Measurements from ENCODE around the gene ADAMTS14.

ADAMTS14 gene

DNA sequence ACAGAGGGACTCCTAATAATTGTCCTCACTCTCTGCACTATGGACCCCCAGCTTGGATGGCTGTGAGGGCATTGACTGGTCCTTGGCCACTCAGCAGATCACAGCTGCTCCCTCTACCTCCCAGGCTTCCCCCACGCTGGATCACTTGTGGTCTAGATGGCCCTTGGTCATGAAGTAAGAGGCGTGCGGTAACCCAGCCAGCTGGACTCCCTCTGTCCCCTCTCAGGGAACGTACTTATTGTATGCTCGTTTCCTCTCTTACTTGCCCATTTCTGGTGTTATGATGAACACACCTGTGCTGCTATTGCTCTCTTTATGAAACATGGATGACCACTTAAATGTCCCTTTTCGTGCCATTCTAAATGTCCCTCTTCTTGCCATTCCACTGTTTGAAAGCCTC is 19.3 kb downstream of the ADAMTS14 start:
- H3K4me1 ChIP-seq (ENCODE audit: low read length) = no peaks in the 10 kb centered on the region
- no peak overlapping the region for H2AFZ ChIP-seq (ENCODE audit: low read length)
- no peak for DNase-seq
- no peaks in the 10 kb centered on the region for H3F3A ChIP-seq (ENCODE audit: insufficient read depth, low read length)
- H3K9me3 ChIP-seq (replicated peaks; ENCODE audit: insufficient read depth, low read length) = no peaks in the 10 kb centered on the region
- H3K4me3 ChIP-seq (ENCODE audit: low read length) = no peak overlapping the region
- H3K27me3 ChIP-seq (replicated peaks; ENCODE audit: insufficient read depth, low read length) = no peaks in the 10 kb centered on the region
- H3K9ac ChIP-seq (ENCODE audit: low read length) = no peak overlapping the region
- no peak overlapping the region for H3K4me2 ChIP-seq (ENCODE audit: low read depth, low read length)
- H3K27ac ChIP-seq (ENCODE audit: low read length) = no peak overlapping the region
- H4K20me1 ChIP-seq (ENCODE audit: insufficient read depth, low read length) = no peaks in the 10 kb centered on the region
- TF ChIP-seq, protein P1, sequence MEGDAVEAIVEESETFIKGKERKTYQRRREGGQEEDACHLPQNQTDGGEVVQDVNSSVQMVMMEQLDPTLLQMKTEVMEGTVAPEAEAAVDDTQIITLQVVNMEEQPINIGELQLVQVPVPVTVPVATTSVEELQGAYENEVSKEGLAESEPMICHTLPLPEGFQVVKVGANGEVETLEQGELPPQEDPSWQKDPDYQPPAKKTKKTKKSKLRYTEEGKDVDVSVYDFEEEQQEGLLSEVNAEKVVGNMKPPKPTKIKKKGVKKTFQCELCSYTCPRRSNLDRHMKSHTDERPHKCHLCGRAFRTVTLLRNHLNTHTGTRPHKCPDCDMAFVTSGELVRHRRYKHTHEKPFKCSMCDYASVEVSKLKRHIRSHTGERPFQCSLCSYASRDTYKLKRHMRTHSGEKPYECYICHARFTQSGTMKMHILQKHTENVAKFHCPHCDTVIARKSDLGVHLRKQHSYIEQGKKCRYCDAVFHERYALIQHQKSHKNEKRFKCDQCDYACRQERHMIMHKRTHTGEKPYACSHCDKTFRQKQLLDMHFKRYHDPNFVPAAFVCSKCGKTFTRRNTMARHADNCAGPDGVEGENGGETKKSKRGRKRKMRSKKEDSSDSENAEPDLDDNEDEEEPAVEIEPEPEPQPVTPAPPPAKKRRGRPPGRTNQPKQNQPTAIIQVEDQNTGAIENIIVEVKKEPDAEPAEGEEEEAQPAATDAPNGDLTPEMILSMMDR (IDR thresholded peaks at IDR 0.05; ENCODE audit: low read length) = no peak
- TF ChIP-seq EZH2 (optimal IDR thresholded peaks at IDR 0.05; ENCODE audit: low read depth, low read length) = no peak
- TF ChIP-seq EZH2phosphoT487 (IDR thresholded peaks at IDR 0.05; ENCODE audit: low read length) = no peak
- no peaks in the 10 kb centered on the region for H3K36me3 ChIP-seq (replicated peaks; ENCODE audit: insufficient read depth, low read length)
- H3K9me2 ChIP-seq (replicated peaks; ENCODE audit: insufficient read depth, low read length) = no peaks in the 10 kb centered on the region
- no peaks in the 10 kb centered on the region for H3K79me2 ChIP-seq (ENCODE audit: low read length)

DNA sequence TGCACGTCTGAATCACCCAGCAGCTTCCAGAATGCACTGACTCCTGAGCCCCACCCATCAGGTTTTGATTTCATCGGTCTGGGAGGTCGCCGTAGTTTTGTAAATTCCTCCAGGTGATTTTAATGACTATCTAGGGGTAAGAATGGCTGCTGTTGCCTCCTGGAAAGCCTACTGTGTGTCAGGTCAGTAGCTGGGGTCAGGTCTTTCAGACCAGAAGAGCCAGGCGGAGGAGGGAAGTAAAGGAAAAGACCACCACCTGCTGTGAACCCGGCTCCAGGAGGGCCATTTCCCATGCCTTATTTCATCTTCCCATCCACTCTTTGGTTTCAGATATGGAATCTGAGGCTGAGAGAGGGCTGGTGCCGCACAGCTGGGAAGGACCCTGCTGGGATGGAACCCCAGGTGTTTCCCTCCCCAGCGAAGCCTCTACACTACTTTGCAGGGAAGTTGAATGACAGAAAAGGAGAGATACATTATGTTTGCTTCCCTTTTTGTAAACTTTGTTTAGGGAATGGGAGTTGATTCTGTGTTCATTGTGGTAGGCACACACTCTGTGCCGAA is 19.8 kb downstream of the ADAMTS14 start:
- no peak overlapping the region for H3K4me3 ChIP-seq (ENCODE audit: low read length)
- H2AFZ ChIP-seq (ENCODE audit: low read length) = no peak overlapping the region
- no peaks in the 10 kb centered on the region for H3F3A ChIP-seq (ENCODE audit: insufficient read depth, low read length)
- no peaks in the 10 kb centered on the region for H3K36me3 ChIP-seq (replicated peaks; ENCODE audit: insufficient read depth, low read length)
- no peaks in the 10 kb centered on the region for H4K20me1 ChIP-seq (ENCODE audit: insufficient read depth, low read length)
- H3K27ac ChIP-seq (ENCODE audit: low read length) = no peak overlapping the region
- no peaks in the 10 kb centered on the region for H3K27me3 ChIP-seq (replicated peaks; ENCODE audit: insufficient read depth, low read length)
- H3K9me3 ChIP-seq (replicated peaks; ENCODE audit: insufficient read depth, low read length) = no peaks in the 10 kb centered on the region
- TF ChIP-seq EZH2 (optimal IDR thresholded peaks at IDR 0.05; ENCODE audit: low read depth, low read length) (no peak), EZH2phosphoT487 (IDR thresholded peaks at IDR 0.05; ENCODE audit: low read length) (no peak)
- TF ChIP-seq, protein P1 (IDR thresholded peaks at IDR 0.05; ENCODE audit: low read length) = no peak
- DNase-seq = no peak
- H3K9me2 ChIP-seq (replicated peaks; ENCODE audit: insufficient read depth, low read length) = no peaks in the 10 kb centered on the region
- H3K79me2 ChIP-seq (ENCODE audit: low read length) = no peaks in the 10 kb centered on the region
- H3K4me2 ChIP-seq (ENCODE audit: low read depth, low read length) = no peak overlapping the region
- no peaks in the 10 kb centered on the region for H3K4me1 ChIP-seq (ENCODE audit: low read length)
- H3K9ac ChIP-seq (ENCODE audit: low read length) = no peak overlapping the region

DNA sequence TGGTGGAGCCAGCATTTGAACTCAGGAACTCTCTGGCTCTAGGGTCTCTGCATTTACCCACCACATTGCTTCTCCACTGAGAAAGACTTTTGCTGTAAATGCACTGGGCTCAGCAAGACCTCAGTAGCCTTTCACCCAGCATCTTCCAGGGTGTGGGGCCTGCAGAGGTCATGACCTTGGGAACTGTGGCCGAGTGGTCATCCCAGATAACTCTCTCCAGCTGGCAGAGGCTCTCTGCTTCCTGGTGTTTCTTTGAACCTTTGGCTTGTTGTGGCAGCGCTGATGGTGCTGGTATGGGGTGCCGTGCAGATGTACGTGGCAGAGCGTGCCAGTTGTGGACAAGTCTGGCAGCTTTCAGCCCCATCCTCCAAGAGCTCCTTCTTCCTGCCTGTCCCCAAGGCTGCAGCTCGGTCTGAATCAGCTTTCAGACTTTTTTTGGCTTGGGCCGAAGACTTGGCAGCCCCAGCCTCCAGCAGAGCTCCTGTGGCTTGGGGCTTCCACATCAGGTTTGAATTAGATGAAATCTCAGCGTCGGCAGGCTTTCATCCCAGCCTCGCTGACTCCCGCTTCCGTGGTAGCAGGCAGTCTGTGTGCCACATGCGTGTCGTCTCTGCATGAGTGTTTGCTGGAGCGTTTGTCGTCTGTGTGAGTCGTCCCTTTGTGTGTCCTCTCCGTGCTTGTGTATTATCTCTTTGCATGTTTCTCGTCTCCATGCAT is 21.5 kb downstream of the ADAMTS14 start:
- Histone ChIP-seq H3K27ac (ENCODE audit: low read length) (no peak overlapping the region), H3K4me3 (ENCODE audit: low read length) (no peak overlapping the region), H3K36me3 (replicated peaks; ENCODE audit: insufficient read depth, low read length) (no peaks in the 10 kb centered on the region), H2AFZ (ENCODE audit: low read length) (no peak overlapping the region), H3F3A (ENCODE audit: insufficient read depth, low read length) (no peaks in the 10 kb centered on the region; the same call in 1 of the 2 replicates), H3K79me2 (ENCODE audit: low read length) (no peaks in the 10 kb centered on the region), H3K4me2 (ENCODE audit: low read depth, low read length) (no peak overlapping the region), H3K9me3 (replicated peaks; ENCODE audit: insufficient read depth, low read length) (no peaks in the 10 kb centered on the region), H4K20me1 (ENCODE audit: insufficient read depth, low read length) (no peaks in the 10 kb centered on the region), H3K9ac (ENCODE audit: low read length) (no peak overlapping the region), H3K9me2 (replicated peaks; ENCODE audit: insufficient read depth, low read length) (no peaks in the 10 kb centered on the region), H3K27me3 (replicated peaks; ENCODE audit: insufficient read depth, low read length) (no peaks in the 10 kb centered on the region), H3K4me1 (ENCODE audit: low read length) (no peaks in the 10 kb centered on the region)
- TF ChIP-seq, protein P1 (IDR thresholded peaks at IDR 0.05; ENCODE audit: low read length) = no peak
- TF ChIP-seq EZH2phosphoT487 (IDR thresholded peaks at IDR 0.05; ENCODE audit: low read length) (no peak), EZH2 (optimal IDR thresholded peaks at IDR 0.05; ENCODE audit: low read depth, low read length) (no peak)
- no peak for DNase-seq
